Esophagus squamous epithelium (tissue), 4 donors: Measurements from ENCODE around the gene ZNF488.

ENCODE experiments used
- POLR2A ChIP-seq, 4 donors: fragments of 450-650 bp; IDR thresholded peaks; one replicate each; pipeline ENCODE4 v1.6.1; 2017; ENCODE audit warnings: antibody characterized with exemption in 4 of 4, mild to moderate bottlenecking in 4 of 4, moderate library complexity in 3 of 4
- TF ChIP-seq, protein P1 (sequence below), 6 experiments: fragments of 450-650 bp in 4 of 6; fragments of 200-600 bp in 2 of 6; sonication (generic) in 2 of 6; IDR thresholded peaks; one replicate each; pipeline ENCODE4 v1.5.1; 2016 to 2019; ENCODE audit warnings: antibody characterized with exemption in 6 of 6, mild to moderate bottlenecking in 4 of 6, moderate library complexity in 4 of 6

DNA sequence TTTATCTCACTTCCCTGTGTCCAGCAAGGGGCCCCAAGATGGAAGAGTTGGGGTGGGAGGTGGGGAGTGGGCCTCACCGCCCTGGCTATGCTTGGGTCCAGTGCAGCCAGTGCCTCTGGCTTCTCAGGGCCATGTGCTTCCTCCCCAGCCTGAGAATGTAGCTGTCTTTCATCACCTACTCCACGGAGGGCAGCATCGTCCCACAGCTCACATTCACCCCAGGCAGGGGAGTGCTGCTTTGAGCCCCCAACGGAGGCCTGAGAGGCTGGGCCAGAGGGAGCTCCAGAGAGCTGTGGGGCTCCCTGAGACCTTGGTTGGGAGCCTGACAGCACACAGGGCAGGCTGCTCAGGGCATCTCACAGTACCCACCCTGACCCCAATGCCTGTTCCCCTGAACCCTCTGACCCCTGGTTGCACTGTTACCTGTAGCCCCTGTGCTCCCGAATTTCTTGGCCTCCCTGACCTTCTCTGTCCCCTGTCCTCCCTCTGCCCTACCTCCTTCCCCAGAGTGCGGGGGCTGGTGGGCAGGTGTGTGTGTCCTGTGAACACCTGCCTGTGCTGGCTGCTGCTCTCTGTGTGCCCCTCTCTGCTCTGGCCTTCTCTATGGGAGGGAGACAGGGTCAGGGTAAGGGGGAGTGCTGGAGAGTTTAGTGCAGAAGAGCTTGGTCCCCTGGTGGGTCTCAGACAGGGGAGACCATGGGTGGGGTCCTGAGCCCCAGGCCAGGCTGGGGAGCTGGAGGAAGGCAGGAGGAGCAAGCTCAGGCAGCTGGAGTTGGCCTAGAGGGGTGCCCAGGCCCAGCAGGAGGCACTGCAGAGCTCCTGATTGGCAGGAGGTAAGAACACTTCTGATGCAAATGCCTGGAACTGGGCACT, 19.6 kb upstream of the ZNF488 start:
- TF ChIP-seq, protein P1, sequence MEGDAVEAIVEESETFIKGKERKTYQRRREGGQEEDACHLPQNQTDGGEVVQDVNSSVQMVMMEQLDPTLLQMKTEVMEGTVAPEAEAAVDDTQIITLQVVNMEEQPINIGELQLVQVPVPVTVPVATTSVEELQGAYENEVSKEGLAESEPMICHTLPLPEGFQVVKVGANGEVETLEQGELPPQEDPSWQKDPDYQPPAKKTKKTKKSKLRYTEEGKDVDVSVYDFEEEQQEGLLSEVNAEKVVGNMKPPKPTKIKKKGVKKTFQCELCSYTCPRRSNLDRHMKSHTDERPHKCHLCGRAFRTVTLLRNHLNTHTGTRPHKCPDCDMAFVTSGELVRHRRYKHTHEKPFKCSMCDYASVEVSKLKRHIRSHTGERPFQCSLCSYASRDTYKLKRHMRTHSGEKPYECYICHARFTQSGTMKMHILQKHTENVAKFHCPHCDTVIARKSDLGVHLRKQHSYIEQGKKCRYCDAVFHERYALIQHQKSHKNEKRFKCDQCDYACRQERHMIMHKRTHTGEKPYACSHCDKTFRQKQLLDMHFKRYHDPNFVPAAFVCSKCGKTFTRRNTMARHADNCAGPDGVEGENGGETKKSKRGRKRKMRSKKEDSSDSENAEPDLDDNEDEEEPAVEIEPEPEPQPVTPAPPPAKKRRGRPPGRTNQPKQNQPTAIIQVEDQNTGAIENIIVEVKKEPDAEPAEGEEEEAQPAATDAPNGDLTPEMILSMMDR (IDR thresholded peaks at IDR 0.05), result peak in 1 of 6 experiments; percentile 22
- no peak for TF ChIP-seq POLR2A (IDR thresholded peaks at IDR 0.05)
